Measurements from ENCODE around the gene COBL. TPM values are rescaled to one million over a fixed set of nuclear protein-coding genes. Genes with fewer than 3 reads are reported as not detected.

COBL gene
- total RNA-seq, 1 donor from 2014 or later, result 0.05 TPM

DNA sequence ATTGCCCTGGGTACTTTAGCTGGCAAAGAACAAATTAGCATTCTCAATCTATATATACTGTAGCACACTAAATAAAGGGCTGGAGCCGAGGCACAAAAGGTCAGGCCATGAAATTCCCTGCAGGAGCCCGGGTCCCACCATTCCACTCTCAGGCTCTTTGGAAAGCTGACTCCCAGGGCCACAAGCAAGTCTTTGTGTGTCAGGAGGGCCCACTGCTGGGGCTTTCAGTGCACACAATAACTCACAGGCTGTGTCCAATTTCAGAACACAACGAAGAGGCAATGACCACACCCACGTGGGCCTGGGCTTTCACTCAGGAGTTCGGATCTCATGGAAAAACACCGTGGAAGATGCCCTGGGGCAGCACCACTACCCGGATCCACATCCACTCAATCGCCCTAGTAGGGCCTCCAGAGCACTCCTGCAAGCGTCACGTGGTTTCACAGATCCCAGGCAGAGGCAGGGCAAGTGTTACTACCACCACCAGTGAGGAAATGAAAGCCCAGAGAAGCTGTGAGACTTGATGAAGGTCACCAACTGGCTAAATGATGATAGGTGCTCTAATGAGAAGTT lies 60.3 kb downstream of the COBL start:
- TF ChIP-seq, protein P1, sequence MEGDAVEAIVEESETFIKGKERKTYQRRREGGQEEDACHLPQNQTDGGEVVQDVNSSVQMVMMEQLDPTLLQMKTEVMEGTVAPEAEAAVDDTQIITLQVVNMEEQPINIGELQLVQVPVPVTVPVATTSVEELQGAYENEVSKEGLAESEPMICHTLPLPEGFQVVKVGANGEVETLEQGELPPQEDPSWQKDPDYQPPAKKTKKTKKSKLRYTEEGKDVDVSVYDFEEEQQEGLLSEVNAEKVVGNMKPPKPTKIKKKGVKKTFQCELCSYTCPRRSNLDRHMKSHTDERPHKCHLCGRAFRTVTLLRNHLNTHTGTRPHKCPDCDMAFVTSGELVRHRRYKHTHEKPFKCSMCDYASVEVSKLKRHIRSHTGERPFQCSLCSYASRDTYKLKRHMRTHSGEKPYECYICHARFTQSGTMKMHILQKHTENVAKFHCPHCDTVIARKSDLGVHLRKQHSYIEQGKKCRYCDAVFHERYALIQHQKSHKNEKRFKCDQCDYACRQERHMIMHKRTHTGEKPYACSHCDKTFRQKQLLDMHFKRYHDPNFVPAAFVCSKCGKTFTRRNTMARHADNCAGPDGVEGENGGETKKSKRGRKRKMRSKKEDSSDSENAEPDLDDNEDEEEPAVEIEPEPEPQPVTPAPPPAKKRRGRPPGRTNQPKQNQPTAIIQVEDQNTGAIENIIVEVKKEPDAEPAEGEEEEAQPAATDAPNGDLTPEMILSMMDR (conservative IDR thresholded peaks at IDR 0.05), result no peak
- peak overlapping the region; percentile 92 for H3K27ac Mint-ChIP-seq (ENCODE audit: unreplicated experiment)
- H3K9me3 Mint-ChIP-seq, result peaks cover 2% of the 10 kb centered on the region
- H3K36me3 Mint-ChIP-seq (ENCODE audit: low read depth), result no peaks in the 10 kb centered on the region
- peaks cover 3% of the 10 kb centered on the region for H3K27me3 Mint-ChIP-seq (ENCODE audit: low read depth)
- peaks cover 19% of the 10 kb centered on the region for H3K4me1 Mint-ChIP-seq
- no peak overlapping the region for H3K4me3 Mint-ChIP-seq
- DNase-seq (ENCODE audit: low read depth, low spot score), result peak; percentile 5

DNA sequence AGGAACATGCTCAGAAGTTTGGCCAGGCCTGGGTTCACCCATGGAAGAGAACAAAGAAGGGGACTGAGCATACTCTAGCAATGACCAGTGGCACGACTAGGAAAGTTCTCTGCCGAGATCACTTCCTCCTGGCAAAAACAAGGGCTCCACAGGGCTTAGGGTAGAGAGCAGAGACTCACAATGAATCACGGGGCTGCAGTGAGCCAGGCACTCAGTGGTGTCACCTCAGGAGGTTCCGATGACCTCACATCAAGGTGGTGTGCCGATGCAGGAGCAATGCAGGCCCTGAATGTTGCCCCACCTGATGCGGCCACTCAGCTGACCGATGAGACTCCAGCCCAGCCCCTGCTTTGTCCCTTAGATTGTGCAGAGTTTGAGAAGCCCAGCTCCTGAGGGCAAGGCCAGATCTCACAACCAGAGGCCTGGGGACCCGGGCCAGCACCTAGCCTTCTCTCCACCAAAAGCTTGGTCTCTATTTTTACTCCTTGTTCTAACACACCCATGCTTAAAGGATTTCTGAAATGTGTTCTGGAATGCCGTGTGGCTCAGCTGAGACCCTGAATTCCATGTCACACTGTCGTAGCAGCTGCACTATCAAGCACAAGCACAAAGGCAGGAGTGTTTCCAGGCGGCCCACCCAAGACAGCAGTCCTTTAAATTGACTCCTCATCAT lies 60.9 kb downstream of the COBL start:
- Mint-ChIP-seq H3K27me3 (ENCODE audit: low read depth) (peaks cover 3% of the 10 kb centered on the region), H3K4me1 (peaks cover 19% of the 10 kb centered on the region), H3K4me3 (no peak overlapping the region), H3K36me3 (ENCODE audit: low read depth) (no peaks in the 10 kb centered on the region), H3K9me3 (peaks cover 2% of the 10 kb centered on the region), H3K27ac (ENCODE audit: unreplicated experiment) (peak overlapping the region; percentile 92)
- peak; percentile 8 for DNase-seq (ENCODE audit: low read depth, low spot score)
- TF ChIP-seq, protein P1 (conservative IDR thresholded peaks at IDR 0.05), result no peak

DNA sequence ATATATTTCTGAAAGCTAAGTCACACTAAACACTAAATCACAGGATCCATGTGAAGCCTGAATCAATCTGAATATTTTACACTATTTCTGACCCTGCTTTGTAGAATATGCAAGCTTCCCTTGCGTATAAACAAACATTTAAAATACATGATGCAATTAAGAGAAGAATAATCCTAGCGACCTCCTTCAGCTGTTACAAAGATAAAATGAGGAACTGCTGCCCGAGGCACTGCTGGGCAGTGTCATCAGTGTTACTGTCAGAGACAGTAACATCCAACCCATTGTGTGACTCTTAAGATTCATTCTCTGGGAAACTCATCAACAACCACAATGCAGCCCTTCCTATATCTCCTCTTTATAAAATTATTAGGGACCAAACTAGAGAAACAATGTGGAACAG lies 61.6 kb downstream of the COBL start:
- TF ChIP-seq, protein P1 (conservative IDR thresholded peaks at IDR 0.05), result no peak
- H3K4me3 Mint-ChIP-seq, result no peak overlapping the region
- DNase-seq (ENCODE audit: low read depth, low spot score), result no peak

DNA sequence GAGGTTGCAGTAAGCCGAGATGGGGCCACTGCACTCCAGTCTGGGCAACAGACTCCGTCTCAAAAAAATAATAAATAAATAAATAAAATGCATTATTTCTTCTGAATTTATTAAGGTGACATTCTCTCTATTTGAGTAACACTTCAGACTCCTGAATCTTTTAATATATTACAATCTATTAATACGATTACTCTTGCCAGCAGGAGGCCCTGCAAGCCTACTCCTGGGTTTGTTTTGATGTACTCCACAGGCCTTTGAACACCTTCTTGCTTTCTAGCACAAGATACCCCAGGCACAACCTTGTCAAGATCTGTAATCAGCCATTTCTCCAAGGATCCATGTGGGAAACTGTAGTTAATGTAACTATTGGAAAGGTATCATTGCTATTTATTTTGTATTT lies 63.5 kb downstream of the COBL start:
- TF ChIP-seq, protein P1 (conservative IDR thresholded peaks at IDR 0.05), result peak; percentile 38
- no peak for DNase-seq (ENCODE audit: low read depth, low spot score)
- no peaks in the 10 kb centered on the region for H3K27me3 Mint-ChIP-seq (ENCODE audit: low read depth)
- H3K9me3 Mint-ChIP-seq, result peaks cover 2% of the 10 kb centered on the region
- no peak overlapping the region for H3K27ac Mint-ChIP-seq (ENCODE audit: unreplicated experiment)
- no peaks in the 10 kb centered on the region for H3K36me3 Mint-ChIP-seq (ENCODE audit: low read depth)
- H3K4me3 Mint-ChIP-seq, result no peak overlapping the region
- peaks cover 19% of the 10 kb centered on the region for H3K4me1 Mint-ChIP-seq

More for the DNA sequence above, 61.6 kb downstream of the COBL start:
- Mint-ChIP-seq H3K4me1 (peaks cover 19% of the 10 kb centered on the region), H3K9me3 (peaks cover 2% of the 10 kb centered on the region), H3K36me3 (ENCODE audit: low read depth) (no peaks in the 10 kb centered on the region), H3K27me3 (ENCODE audit: low read depth) (no peaks in the 10 kb centered on the region), H3K27ac (ENCODE audit: unreplicated experiment) (no peak overlapping the region)

DNA sequence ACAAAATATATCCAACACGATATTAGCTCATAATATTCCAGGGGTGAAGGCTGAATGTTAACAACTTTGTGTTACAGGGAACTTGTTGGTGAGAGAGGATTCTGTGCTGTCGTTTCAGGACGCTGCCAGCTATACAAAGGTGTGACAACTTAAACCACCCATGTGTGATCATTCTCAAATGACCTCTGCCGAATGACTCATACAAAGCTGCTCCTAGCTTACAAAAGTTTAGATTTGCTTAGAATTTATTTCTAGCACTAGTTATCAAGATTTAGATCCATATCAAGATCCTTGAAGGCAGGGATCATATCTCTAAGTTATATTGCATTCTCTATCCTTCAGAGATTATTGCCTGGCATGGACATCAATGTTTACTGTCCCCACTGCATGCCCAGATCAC lies 65.3 kb downstream of the COBL start:
- Mint-ChIP-seq H3K9me3 (no peaks in the 10 kb centered on the region), H3K4me1 (peaks cover 15% of the 10 kb centered on the region), H3K27ac (ENCODE audit: unreplicated experiment) (no peak overlapping the region), H3K36me3 (ENCODE audit: low read depth) (no peaks in the 10 kb centered on the region), H3K27me3 (ENCODE audit: low read depth) (no peaks in the 10 kb centered on the region), H3K4me3 (no peak overlapping the region)
- DNase-seq (ENCODE audit: low read depth, low spot score), result no peak
- TF ChIP-seq, protein P1 (conservative IDR thresholded peaks at IDR 0.05), result no peak

Measured in neural crest cell (in vitro differentiated cells).